Measurements from ENCODE around the gene MBOAT2.

Gene MBOAT2

GRCh38 chr2:8893978-8894820 lies 109.3 kb downstream of the MBOAT2 start:
- ChIA-PET POLR2A (interaction anchor here (0.6 kb wide), 1 partner anchor 108 kb away, joined by 3 read pairs; no protein-coding TSS in a partner anchor), CTCF (interaction anchor here (1.7 to 2.1 kb wide), 2 partner anchors 13 to 21 kb away, joined by 3 to 5 read pairs; no protein-coding TSS in a partner anchor)
- no peak overlapping the region for H3K4me3 ChIP-seq (ENCODE audit: low read depth, low read length)
- TF ChIP-seq CTCF (IDR thresholded peaks at IDR 0.05; ENCODE audit: insufficient read depth, low read length, missing control alignments): no peak
- no peak for DNase-seq (ENCODE audit: low read depth, low spot score)

- no peak overlapping the region for H3K4me3 ChIP-seq (ENCODE audit: low read depth, low read length)
- DNase-seq (ENCODE audit: low read depth, low spot score): no peak
- ChIA-PET CTCF (interaction anchor here (1.7 to 2.1 kb wide), 2 partner anchors 14 to 20 kb away, joined by 3 to 5 read pairs; no protein-coding TSS in a partner anchor), POLR2A (no interaction called here)
- TF ChIP-seq CTCF (IDR thresholded peaks at IDR 0.05; ENCODE audit: insufficient read depth, low read length, missing control alignments): no peak
Measured at GRCh38 chr2:8893474-8893873, 110.0 kb downstream of the MBOAT2 start.

GRCh38 chr2:8892111-8892510 lies 111.4 kb downstream of the MBOAT2 start:
- ChIA-PET POLR2A (no interaction called here), CTCF (interaction anchor here (1.1 to 1.4 kb wide), 4 partner anchors 11 to 249 kb away, joined by 3 to 6 read pairs (median 4); no protein-coding TSS in a partner anchor)
- no peak for TF ChIP-seq CTCF (IDR thresholded peaks at IDR 0.05; ENCODE audit: insufficient read depth, low read length, missing control alignments)
- H3K4me3 ChIP-seq (ENCODE audit: low read depth, low read length): no peak overlapping the region
- no peak for DNase-seq (ENCODE audit: low read depth, low spot score)

GRCh38 chr2:8889978-8890377 lies 113.5 kb downstream of the MBOAT2 start:
- ChIA-PET CTCF (interaction anchor here (0.7 to 2.3 kb wide), 2 partner anchors 17 to 1158 kb away, joined by 3 to 11 read pairs; no protein-coding TSS in a partner anchor), POLR2A (no interaction called here)
- no peak for TF ChIP-seq CTCF (IDR thresholded peaks at IDR 0.05; ENCODE audit: insufficient read depth, low read length, missing control alignments)
- DNase-seq (ENCODE audit: low read depth, low spot score): no peak
- H3K4me3 ChIP-seq (ENCODE audit: low read depth, low read length): no peak overlapping the region

GRCh38 chr2:8888963-8889362 lies 114.5 kb downstream of the MBOAT2 start:
- no peak overlapping the region for H3K4me3 ChIP-seq (ENCODE audit: low read depth, low read length)
- DNase-seq (ENCODE audit: low read depth, low spot score): no peak
- TF ChIP-seq CTCF (IDR thresholded peaks at IDR 0.05; ENCODE audit: insufficient read depth, low read length, missing control alignments): no peak
- POLR2A ChIA-PET: no interaction called here
- CTCF ChIA-PET: interaction anchor here (0.9 kb wide), 1 partner anchor 10 kb away, joined by 3 read pairs; no protein-coding TSS in a partner anchor

- POLR2A ChIA-PET: no interaction called here
- CTCF ChIA-PET: no interaction called here
- no peak overlapping the region for H3K4me3 ChIP-seq (ENCODE audit: low read depth, low read length)
- TF ChIP-seq CTCF (IDR thresholded peaks at IDR 0.05; ENCODE audit: insufficient read depth, low read length, missing control alignments): no peak
- DNase-seq (ENCODE audit: low read depth, low spot score): no peak
Measured at GRCh38 chr2:8886876-8887275, 116.6 kb downstream of the MBOAT2 start.

Measured in AG04449 (cell line).